Kidney (tissue), 14 donors: Measurements from ENCODE around the gene USP36. TPM values are rescaled to one million over a fixed set of nuclear protein-coding genes. Genes with fewer than 3 reads are reported as not detected.
A peak's percentile ranks its signal among the peaks of the same experiment; 100 is the strongest.

Experiments used
- DNase-seq, 5 donors: peaks; one replicate each; pipeline ENCODE4 v3.0.0-alpha.2; 2013 to 2020
- FAIRE-seq: peaks from 2 replicates; lab custom pipeline; 2012; peaks lifted over from hg19 to GRCh38; lab: Jason Lieb, UNC
- H3K27ac ChIP-seq, 2 donors: one replicate each; pipeline ENCODE4 v1.7.0; 2013; ENCODE audit warnings: low read depth in 2 of 2, low read length in 2 of 2, inconsistent platforms in 1 of 2
- H3K27me3 ChIP-seq: one replicate; pipeline ENCODE4 v1.7.1; 2013; ENCODE audit warnings: low read length, inconsistent platforms; ENCODE audit not compliant: control insufficient read depth, insufficient read depth
- H3K36me3 ChIP-seq, 3 donors: one replicate each; pipeline versions ENCODE4 v1.7.0 to v1.7.1; 2013; ENCODE audit warnings: low read length in 3 of 3, control low read depth in 1 of 3, inconsistent platforms in 1 of 3; ENCODE audit not compliant: insufficient read depth in 3 of 3, control insufficient read depth in 2 of 3
- H3K4me1 ChIP-seq, 3 donors: one replicate each; pipeline versions ENCODE4 v1.7.0 to v1.7.1; 2013; ENCODE audit warnings: low read length in 3 of 3, inconsistent platforms in 1 of 3, low read depth in 1 of 3; ENCODE audit not compliant: control insufficient read depth in 2 of 3, insufficient read depth in 2 of 3
- H3K4me3 ChIP-seq, 3 donors: one replicate each; pipeline versions ENCODE4 v1.7.0 to v1.8.1; 2013; ENCODE audit warnings: low read length in 3 of 3, control low read depth in 1 of 3, inconsistent platforms in 1 of 3
- H3K9ac ChIP-seq, 3 donors: one replicate each; pipeline versions ENCODE4 v1.7.0 to v1.7.1; 2013; ENCODE audit warnings: low read length in 3 of 3, control low read depth in 1 of 3, inconsistent platforms in 1 of 3
- H3K9me3 ChIP-seq, 3 donors: one replicate each; pipeline versions ENCODE4 v1.7.0 to v1.7.1; 2013; ENCODE audit warnings: low read length in 3 of 3, control low read depth in 1 of 3, inconsistent platforms in 1 of 3; ENCODE audit not compliant: control insufficient read depth in 2 of 3, insufficient read depth in 1 of 3
- intact Hi-C: fragments of 100-400 bp; cut with DNase I; formaldehyde crosslinking; loops from one replicate; pipeline ENCODE4 v1.11.1; 2022
- polyA plus RNA-seq: library from polyadenylated mRNA; stranded (reverse); fragments of 350-450 nt; fragmentation: Illumina TruSeq; extraction: RNeasy Lipid Tissue Mini Kit (QIAGEN cat#74804); gene quantifications from one replicate; pipeline ENCODE4 v1.2.3, GENCODE V29; 2014; ENCODE audit warnings: low read depth, low replicate concordance; ENCODE audit not compliant: insufficient read depth
- total RNA-seq: library from RNA; stranded (reverse); fragmentation: NEBNext Ultra II Directional; extraction: Animal tissue kit (Norgen Biotek cat#: 25700); gene quantifications from one replicate; pipeline ENCODE4 v1.2.1, GENCODE V29; 2021
- TF ChIP-seq, protein P1 (sequence below): IDR thresholded peaks from 3 replicates; pipeline ENCODE4 v1.5.1; 2012; ENCODE audit warnings: mild to moderate bottlenecking, moderate library complexity, borderline replicate concordance; ENCODE audit not compliant: insufficient read depth; ENCODE audit errors: extremely low read depth
- donor health status: control.
- donor health status: control.
- donor health status: control.
- donor health status: control.
- donor health status: control.
- donor health status: DM: yes; HTN: yes; CAD: no.
- donor health status: Normal renal cell carcinoma (clear cell type).

USP36 gene
- total and polyA plus RNA-seq, 2 donors from 2014 or later, result 17.0 to 66.2 TPM

DNA sequence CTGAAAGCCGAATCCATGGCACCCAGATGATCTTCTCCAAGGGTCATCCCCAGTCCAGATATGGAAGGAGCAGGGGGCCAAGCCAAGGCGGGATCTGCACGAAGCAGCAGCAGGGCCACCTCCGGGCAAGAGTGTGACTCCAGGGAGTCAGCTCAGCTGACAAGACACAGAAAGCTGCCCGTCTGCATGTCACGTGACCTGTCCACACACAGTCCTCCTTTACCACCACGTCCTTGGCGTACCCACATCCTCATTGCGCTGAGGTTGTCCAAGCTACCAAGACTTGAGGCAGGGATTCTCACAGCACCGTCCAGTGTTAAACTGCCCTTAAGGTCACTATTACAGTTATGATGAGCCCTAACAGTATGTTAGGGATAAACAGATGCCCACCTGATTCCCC lies 47.2 kb downstream of the USP36 start:
- no peak overlapping the region for H3K27ac ChIP-seq
- intact Hi-C loops, result no loop called here
- peaks cover 0 to 13% (median 0%) of the 10 kb centered on the region in 3 donors for H3K4me1 ChIP-seq
- no peak for FAIRE-seq
- H3K9ac ChIP-seq, result no peak overlapping the region
- TF ChIP-seq, protein P1, sequence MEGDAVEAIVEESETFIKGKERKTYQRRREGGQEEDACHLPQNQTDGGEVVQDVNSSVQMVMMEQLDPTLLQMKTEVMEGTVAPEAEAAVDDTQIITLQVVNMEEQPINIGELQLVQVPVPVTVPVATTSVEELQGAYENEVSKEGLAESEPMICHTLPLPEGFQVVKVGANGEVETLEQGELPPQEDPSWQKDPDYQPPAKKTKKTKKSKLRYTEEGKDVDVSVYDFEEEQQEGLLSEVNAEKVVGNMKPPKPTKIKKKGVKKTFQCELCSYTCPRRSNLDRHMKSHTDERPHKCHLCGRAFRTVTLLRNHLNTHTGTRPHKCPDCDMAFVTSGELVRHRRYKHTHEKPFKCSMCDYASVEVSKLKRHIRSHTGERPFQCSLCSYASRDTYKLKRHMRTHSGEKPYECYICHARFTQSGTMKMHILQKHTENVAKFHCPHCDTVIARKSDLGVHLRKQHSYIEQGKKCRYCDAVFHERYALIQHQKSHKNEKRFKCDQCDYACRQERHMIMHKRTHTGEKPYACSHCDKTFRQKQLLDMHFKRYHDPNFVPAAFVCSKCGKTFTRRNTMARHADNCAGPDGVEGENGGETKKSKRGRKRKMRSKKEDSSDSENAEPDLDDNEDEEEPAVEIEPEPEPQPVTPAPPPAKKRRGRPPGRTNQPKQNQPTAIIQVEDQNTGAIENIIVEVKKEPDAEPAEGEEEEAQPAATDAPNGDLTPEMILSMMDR, result no peak
- H3K9me3 ChIP-seq, result no peaks in the 10 kb centered on the region
- peak in 1 of 5 donors; percentile 60 for DNase-seq
- H3K36me3 ChIP-seq, result peaks cover 2 to 42% (median 28%) of the 10 kb centered on the region in 3 donors
- H3K4me3 ChIP-seq, result no peak overlapping the region
- H3K27me3 ChIP-seq, result no peaks in the 10 kb centered on the region

DNA sequence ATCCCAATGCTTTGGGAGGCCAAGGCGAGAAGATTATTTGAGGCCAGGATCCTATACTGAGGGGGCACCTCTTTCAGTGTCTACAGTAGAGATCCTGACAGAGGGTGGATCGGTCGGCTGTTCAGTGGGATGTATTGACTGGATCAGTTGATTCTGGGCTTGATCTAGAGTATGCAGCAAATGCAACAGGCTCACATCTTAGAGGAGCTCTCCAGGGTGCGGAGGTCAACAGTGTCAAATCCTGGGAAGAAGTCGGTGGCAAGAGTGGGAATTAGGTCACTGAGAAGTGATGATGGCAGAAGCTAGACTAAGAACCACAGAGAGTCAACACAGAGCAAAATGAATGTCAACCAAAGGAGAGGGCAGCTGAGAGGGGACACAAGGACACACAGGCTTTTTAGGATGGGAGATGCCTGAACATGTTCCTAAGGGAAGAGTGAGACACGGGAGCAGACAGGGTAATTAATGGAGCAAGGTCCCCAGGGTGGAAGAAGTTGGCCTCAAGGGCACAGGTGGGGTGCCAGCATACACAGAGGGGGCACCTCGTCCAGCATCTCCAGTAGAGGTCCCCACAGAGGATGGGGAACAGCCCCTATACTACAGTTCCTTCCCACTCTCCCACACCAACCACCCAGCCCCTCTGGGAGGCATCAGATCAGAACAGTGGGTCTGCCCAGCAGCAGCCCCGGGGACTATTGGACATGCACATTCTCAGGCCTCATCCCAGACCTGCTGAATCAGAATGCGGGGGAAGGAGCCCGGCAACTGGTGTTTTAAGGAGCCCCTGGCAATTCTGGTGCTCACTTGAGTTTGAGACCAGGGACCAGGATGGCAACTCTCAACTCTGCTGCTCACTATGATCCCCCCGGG lies 48.5 kb downstream of the USP36 start:
- no peaks in the 10 kb centered on the region for H3K27me3 ChIP-seq
- FAIRE-seq, result no peak
- H3K9ac ChIP-seq, result no peak overlapping the region
- H3K36me3 ChIP-seq, result peaks cover 0 to 30% (median 18%) of the 10 kb centered on the region in 3 donors
- peaks cover 0 to 13% (median 0%) of the 10 kb centered on the region in 3 donors for H3K4me1 ChIP-seq
- TF ChIP-seq, protein P1, result no peak
- no peak overlapping the region for H3K27ac ChIP-seq
- no peak overlapping the region for H3K4me3 ChIP-seq
- peak in 1 of 5 donors; percentile 34 for DNase-seq
- intact Hi-C loops, result no loop called here
- no peaks in the 10 kb centered on the region for H3K9me3 ChIP-seq

DNA sequence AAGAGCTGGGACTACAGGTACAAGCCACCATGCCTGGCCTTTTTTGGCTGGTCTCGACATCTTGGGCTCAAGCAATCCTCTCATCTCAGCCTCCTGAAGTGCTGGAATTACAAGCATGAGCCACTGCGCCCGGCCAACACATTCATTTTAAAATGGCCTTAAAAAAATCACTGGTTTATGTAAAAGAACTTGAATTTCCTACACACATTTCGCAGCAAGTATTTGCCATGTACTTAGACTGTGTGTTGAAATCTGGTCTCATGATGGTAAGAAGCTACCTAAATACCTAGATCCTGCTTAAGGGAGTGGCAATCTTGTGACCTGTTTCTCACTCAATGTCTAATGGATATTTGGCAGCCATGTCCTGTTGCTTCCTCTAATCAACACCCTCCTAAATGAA lies 50.1 kb downstream of the USP36 start:
- Histone ChIP-seq H3K27me3 (no peaks in the 10 kb centered on the region), H3K9ac (no peak overlapping the region), H3K4me1 (peaks cover 0 to 13% (median 0%) of the 10 kb centered on the region in 3 donors), H3K27ac (no peak overlapping the region), H3K9me3 (no peaks in the 10 kb centered on the region), H3K36me3 (peaks cover 0 to 16% (median 11%) of the 10 kb centered on the region in 3 donors), H3K4me3 (no peak overlapping the region)
- TF ChIP-seq, protein P1, result no peak
- no peak for FAIRE-seq
- intact Hi-C loops, result no loop called here
- peak in 1 of 5 donors; percentile 15 for DNase-seq
